Fibroblast of skin of right quadriceps (primary cell): ENCODE data around the gene TRAPPC5.
A peak's percentile ranks its signal among the peaks of the same experiment; 100 is the strongest.

Experiments
- DNase-seq: peaks from one replicate; pipeline ENCODE4 v3.0.0-alpha.2; 2013

The TRAPPC5 gene

DNA sequence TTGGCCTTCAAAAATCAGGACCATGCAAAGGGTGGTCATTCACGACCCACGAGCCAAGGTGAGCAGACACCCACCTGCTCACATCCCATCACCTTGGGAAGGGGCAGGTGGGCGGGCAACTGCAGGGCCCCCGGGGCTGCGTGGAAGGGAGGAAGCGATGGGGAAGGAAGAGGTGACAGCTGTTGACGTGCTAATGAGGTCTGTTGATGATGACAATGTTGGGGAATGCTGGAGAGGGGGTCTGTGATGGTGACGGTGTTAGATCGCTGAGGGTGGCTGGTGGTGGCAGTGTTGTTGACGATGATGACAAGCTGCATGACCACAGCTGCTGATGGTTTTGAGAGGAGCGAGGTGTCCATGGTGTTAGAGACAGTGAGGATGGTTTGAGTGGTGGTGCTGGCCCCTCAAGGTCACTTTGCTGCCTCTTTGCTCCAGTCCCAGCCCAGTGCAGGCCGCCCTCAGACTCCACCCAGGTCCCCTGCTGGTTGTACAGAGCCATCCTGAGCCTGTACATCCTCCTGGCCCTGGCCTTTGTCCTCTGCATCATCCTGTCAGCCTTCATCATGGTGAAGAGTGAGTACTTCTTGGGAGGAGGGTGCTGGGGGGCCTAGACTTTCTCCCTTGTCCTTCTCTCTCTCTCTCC, 2.8 kb upstream of the TRAPPC5 start:
- no peak for DNase-seq

DNA sequence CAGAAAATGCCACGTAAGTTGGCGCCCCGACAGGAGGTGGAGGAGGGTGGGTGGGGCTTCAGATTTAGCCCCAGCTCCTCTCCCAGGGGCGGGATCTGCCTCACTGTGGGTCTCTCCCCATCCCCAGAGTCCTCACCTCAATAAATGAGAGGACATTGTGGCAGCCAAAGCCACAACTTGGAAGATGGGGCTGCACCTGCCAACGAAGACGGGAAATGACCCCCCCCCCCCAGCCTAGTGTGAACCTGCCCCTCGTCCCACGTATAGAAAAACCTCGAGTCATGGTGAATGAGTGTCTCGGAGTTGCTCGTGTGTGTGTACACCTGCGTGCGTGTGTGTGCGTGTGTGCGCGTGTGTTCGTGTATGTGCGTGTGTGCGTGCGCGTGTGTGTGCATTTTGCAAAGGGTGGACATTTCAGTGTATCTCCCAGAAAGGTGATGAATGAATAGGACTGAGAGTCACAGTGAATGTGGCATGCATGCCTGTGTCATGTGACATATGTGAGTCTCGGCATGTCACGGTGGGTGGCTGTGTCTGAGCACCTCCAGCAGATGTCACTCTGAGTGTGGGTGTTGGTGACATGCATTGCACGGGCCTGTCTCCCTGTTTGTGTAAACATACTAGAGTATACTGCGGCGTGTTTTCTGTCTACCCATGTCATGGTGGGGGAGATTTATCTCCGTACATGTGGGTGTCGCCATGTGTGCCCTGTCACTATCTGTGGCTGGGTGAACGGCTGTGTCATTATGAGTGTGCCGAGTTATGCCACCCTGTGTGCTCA, 1.5 kb upstream of the TRAPPC5 start:
- DNase-seq: no peak

DNA sequence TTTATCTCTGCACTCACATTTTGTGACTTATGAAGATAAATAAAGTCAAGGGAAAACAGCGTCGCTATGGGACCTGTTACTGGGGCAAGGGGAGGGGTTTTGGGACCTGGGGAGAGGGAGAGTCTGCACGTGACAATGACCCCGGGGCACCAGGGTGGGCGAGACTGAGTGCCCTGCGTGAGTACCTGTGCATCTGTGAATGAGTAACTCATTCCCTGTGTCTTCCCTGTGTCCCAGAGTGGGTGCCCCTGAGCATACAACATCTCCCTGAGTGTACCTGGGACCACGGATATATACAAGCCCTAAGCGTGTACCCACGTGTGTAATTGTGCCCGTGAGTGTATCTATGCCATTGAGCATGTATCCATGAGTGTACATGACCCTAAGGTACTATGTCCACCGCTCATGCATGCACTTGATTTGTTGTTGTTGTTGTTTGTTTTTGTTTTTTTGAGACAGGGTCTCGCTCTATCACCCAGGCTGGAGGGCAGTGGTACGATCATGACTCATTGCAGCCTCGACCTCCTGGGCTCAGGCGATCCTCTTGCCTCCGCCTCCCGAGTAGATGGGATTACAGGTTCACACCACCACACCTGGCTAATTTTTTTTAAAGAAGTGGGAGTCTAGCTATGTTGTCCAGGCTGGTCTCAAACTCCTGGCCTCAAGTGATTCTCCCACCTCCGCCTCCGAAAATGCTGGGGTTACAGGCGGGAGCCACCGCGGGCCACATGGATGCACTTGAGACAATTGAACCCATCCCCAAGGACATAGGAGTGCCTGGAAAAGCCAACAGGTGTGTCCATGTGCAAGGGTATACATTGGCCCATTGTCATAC, 645 bp upstream of the TRAPPC5 start:
- no peak for DNase-seq

DNA sequence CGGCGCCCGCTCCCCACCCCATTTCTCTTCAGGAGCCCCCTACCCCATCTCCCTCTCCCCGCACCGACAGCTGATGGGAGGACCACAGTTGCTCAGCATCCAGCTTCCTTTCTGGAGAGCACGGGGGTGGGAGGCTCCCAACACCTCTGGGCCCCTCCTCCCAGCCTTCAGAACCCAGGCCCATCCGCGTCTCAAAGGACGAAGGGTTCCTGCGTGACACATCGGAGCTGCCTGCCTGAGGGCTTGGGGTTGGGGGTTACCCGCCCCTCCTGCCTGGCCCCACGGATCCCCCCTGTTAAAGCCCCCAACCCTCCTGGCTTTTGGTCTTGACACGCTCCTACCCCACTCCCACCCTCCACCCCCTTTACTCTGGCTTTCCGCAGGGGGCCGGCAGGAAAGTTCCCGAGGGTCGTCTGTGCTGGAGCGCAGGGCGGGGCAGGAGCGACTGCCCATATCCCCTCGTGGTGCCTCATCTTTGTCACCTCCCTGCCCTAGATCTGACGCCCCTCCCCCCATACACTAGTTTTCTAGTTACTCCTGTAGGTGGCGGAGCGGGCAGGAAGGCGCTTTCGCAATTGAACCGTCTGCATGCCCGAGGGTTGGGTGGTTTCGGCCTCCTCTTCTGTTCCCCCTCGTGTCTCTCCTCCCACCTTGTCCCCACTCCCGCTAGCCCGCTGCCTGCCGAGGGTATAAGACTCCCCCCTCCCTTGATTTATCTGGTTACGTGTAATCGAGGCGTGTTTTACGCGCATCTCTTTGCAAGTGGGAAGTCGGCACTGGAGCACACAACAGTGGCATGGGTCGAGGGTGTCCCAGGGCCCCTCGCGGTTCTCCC, 924 bp downstream of the TRAPPC5 start:
- peak; percentile 81 for DNase-seq

DNA sequence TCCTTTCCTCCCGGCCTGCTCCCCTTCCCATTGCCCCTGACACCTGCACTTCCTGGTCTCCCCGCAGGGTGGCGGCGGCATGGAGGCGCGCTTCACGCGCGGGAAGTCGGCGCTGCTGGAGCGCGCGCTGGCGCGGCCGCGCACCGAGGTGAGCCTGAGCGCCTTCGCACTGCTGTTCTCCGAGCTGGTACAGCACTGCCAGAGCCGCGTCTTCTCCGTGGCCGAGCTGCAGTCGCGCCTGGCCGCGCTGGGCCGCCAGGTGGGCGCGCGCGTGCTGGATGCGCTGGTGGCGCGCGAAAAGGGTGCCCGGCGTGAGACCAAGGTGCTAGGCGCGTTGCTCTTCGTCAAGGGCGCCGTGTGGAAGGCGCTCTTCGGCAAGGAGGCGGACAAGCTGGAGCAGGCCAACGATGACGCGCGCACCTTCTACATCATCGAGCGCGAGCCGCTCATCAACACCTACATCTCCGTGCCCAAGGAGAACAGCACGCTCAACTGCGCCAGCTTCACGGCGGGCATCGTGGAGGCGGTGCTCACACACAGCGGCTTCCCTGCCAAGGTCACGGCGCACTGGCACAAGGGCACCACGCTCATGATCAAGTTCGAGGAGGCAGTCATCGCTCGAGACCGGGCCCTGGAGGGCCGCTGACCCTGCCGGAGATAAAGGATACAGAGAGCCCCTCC, 1.7 kb downstream of the TRAPPC5 start:
- DNase-seq: peak; percentile 11

DNA sequence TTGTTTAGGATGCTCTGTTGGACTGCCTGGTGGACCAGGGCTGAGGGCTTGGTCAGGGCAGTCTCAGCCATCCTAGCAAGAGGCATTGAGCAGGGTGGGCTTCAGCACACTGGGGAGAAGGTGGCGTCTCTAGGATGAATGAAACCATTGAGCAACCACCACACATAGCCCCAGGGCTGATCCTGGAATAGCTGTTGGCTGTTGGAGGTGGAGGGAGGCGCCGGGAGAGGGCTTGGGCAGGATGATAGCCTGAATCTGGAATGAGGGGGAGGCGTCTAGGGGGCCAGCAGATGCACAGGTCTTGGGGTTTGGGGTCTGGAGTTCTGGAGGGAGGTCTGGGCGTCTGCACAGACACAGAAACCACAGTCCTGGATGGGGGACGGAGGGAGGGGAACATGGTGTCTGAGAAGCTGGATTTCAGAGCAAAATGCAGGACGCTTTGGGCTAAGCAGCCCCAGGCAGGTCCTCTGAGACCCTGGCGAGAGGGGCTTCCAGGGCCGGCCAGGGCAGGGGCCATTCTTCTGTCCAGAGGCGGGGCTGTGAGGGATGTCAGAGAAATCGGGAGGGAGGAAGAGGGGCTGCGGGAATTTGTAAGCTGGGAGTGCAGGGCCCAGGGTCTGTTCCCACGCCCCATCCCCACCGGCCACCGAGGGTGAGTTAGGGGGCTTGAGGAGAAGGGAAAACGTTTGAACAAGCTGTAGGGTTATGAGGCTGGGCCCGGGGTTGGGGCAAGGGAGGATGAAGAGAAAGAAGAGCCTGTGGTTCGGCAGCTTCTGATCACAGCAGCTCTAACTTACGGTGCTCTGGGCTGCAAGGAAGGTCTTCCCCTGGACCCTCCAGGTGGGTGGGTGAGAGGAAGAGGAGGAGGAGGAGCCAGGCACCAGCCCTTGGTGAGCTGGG, 5.2 kb downstream of the TRAPPC5 start:
- no peak for DNase-seq

DNA sequence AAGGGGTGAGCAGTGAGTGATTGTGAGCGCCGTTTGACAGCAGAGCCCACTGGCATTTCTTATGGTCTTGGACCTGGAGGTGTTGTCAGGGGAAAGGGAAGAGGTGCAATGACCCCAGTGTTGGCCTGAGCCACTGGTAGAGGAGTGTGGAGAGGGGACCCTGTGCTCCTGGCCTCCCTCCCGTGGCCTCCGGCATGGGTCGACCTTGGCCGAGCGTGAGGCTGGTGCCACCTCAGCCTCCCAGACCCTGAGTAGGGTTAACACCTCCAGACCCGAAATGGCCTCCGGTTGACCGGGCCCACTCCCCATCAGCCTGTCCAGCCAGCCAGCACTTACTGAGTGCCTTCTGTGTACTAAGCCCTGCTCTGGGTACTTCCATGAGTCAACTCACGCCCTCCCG, 6.5 kb downstream of the TRAPPC5 start:
- DNase-seq: no peak

DNA sequence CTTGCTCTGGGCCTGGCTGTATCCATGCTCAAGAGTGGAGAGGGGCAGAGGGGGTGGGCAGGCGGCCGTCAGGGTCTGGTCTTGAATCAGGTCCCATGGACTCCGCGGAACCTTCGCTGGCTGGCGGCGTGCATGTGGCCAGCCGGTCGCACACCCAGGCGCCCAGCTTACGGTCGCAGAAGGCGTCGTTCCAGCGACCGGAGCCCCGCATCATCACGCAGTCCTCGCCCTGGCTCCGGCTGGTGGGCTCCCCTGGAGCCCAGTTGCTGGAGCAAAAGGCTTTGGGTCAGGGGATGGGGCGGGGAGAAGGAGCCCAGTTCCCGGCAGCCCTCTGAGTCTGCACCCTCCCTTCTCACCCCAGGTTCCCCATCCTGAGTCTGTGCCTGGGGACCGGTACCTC, 8.5 kb downstream of the TRAPPC5 start:
- no peak for DNase-seq

DNA sequence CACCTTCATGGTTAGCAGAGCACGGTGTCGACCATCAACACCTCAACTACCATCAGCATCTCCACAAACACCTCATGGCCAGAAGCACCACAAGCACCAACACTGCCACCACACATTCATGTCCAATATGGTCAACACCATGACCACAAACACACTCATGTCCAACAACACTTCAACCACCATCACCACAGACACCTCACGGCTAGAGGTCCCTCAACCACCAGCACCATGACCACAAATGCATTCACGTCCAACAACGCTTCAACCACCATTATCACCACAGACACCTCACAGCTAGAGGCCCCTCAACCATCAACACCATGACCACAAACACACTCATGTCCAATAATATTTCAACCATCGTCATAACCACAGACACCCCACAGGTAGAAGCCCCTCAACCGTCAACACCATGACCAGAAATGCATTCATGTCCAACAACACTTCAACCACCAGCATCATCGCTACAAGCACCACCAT, 10.2 kb downstream of the TRAPPC5 start:
- no peak for DNase-seq

DNA sequence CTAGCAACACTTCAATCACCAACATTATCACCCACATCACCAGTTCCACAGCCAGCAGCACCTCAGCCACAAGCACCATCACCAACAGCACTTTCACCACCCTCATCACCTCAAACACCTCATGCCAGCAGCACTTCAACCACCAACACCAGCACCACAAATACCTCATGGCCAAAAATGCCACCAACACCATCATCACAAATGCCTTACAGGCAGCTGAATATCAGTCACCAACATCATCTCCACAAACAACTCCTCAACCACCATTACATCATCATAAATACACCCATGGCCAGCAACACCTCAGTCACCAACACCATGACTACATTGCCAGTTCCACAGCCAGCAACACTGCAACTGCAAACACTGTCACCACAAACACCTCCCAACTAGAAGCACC, 10.9 kb downstream of the TRAPPC5 start:
- no peak for DNase-seq

DNA sequence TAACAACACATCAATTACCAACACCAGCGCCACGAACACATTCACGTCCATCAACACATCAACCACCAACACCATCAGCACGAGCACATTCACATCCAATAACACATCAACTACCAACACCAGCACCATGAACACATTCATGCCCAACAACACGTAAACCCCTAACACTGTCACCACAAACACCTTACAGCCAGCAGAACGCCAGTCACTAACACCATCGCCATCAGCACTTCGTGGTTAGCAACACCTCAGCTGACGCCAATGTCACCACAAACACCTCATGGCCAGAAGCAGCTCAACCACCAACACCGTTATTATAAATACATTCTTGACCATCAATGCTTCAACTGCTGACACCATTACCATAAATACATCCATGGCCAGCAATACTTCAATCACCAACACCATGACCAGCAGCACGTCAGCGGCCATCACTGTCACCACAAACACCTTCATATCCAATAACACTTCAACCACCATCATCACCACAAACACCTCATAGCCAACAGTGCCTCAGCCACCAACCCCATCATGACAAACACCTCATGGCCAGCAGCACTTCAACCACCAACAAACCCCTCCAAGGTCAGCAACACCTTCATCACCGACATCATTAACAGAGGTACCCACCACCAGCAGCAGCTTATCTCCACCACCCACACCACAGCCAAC, 11.9 kb downstream of the TRAPPC5 start:
- no peak for DNase-seq

DNA sequence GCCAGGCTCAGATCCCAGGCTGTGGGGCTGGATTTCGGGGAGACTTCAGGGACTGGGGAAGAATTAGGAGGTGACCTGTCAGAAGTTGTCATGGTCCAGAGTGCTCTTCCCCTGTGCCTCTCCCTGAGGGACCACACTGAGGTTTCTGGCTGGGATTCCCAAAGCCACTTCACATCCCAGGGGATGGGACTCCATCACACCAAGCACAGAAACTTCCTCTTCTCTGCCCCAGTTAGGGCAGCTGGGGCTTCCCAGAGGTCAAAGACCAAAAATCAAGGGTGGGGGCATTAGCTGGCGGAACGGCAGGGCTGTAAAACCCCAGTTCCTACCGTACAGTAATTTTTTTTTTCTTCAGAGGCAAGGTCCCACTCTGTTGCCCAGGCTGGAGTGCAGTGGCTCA, 13.9 kb downstream of the TRAPPC5 start:
- DNase-seq: no peak

DNA sequence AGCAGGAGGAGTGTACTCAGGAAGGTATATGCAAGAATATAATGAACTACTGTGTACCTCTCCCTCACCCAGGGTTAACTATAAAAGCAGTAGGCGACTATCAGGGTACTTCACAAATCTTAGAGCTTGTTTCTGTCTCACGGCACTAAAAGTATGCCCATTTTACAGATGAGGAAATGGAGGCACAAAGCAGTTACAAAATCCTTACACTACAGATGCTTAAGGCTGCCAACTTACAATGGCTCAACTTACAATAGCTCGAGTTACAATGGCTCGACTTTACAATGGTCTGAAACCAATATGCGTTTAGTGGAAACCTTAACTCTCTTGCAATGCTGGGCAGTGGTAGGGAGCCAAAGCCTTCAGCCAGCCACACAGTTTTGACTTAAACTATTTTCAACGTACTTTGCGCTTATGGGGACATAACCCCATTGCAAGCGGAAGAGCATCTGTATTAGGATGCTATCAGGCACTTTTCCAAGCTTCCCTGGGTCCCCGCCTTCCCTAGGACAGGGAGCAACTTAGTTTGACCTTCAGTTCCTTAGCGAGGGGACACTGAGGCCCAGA, 17.2 kb downstream of the TRAPPC5 start:
- DNase-seq: no peak

DNA sequence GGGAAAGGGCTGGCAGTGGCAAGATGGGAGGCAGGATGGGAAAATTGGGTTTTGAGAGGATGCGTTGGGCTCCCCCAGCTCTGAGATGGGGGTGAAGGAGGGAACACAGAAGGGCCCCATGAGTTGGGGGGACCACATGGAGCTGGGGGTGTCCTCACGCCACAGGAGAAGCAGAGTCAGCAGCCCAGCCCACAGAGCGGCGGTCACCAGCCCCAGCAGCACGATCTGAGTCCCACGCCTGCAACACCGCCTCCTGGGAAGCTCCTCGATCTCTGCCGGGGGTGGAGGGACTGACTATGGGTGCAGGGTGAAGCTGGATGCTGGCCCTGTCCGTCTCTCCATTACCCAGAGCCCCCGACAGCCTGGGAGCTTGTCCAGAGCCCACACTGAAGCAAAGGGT, 17.9 kb downstream of the TRAPPC5 start:
- DNase-seq: no peak

DNA sequence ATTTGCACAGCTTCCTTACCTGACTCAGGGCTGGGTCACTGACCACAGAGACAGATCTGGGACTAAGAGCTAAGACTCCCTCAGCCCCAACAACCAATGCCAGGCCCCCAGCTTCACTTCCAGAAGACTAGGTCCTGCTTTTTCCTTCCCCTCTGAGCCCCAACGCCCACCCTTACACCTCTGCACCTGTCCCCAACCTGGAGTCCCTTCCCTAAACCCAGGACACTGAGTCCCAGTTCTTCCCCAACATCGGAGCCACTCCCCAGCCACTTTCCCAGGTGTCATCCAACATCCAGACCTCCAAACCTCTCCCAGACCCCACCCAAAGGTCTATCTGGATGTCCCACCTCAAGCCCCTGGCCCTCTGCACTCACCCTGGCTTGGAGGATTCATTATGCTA, 18.4 kb downstream of the TRAPPC5 start:
- no peak for DNase-seq

DNA sequence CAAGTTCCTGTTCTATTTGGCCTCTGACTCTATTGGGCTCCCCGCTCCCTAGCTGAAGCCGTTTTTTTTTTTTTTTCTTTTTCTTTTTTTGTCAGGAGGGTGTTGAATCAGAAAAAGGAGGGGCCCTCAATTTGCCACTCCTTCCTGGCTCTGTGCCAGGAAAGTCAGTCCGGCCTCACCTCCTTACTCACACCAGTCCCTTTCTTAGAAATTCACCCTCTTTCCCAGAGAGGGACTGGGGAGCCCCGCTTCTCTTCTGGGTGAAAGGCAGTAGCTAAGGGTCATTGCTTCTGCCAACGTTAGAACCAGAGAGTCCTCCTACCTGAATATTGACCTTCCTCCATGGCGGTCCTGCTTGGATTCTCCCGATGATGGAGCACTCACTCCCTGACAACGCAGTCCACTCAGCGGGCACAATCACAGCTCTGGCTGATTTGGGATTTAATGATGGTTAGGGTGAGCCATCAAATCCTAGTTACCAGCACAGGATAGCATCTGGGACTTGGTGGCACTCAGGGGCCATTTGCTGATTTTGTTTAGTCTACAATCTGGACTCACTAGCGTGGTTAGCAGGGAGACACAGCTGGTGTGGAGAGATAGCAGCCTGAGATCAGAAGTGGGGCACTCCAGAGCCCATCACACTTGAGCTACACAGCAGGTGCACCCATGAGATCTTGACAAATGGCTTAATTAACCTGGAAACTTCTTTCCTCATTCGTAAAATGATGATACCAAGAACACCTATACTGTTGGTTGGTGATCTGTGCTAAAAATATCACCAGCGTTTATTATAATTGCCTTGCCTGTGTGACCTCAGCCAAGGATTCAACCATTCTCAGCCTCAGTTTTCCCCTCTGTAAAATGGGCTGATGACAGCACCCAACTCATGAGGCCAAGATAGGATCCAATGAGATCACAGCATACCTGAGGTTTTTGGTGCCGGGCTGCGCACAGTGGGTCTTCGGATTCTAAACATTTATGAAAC, 19.1 kb downstream of the TRAPPC5 start:
- DNase-seq: no peak

DNA sequence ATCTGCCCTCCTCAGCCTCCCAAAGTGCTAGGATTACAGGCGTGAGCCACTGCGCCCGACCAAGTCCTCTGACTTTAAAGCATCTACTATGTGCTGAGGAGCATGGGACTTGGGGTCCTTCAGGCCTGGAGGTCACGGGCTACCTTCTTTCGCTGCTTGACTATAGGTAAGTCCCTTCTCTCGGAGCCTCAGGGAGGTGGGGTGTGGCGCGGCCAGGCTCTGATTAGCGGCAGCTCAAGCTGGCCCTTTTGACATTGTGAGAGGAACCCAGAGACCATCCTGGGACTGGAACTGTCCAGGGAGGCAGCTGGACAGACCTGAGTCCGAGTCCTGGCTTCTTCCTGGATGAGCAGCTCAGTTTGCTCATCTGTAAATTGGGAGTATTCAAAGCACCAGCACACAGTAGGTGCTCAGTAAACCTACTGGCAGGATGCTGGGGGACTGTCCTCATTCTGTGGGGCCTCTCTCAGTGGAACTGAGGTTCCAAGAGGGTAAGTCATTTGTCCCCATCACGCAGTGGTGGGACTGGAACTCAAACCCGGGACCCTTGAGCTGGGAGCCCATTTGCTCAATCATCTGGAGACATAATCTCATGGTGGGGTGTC, 20.5 kb downstream of the TRAPPC5 start:
- no peak for DNase-seq
